ENCODE data around the gene SPACA5B.

DNA sequence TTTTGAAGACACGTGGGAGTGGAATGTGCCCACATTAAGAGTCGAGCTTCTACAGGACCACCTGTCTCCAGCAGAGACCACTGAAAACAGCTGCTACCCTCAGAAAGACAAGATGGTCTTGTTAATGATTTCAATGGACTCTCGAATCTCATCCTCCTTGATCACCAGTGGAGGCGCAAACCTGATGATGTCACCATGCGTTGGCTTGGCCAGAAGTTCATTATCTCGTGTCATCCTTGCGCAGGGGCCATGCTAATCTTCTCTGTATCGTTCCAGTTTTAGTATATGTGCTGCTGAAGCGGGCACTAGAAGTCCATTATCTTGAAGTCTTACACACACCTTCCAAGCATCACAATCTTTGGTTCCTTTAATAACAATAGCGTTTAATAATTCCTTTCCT lies 23.3 kb downstream of the SPACA5B start:
- TF ChIP-seq EZH2phosphoT487 (conservative IDR thresholded peaks at IDR 0.05; ENCODE audit: low read length) = no peak
- TF ChIP-seq, protein P1, sequence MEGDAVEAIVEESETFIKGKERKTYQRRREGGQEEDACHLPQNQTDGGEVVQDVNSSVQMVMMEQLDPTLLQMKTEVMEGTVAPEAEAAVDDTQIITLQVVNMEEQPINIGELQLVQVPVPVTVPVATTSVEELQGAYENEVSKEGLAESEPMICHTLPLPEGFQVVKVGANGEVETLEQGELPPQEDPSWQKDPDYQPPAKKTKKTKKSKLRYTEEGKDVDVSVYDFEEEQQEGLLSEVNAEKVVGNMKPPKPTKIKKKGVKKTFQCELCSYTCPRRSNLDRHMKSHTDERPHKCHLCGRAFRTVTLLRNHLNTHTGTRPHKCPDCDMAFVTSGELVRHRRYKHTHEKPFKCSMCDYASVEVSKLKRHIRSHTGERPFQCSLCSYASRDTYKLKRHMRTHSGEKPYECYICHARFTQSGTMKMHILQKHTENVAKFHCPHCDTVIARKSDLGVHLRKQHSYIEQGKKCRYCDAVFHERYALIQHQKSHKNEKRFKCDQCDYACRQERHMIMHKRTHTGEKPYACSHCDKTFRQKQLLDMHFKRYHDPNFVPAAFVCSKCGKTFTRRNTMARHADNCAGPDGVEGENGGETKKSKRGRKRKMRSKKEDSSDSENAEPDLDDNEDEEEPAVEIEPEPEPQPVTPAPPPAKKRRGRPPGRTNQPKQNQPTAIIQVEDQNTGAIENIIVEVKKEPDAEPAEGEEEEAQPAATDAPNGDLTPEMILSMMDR (IDR thresholded peaks at IDR 0.05; ENCODE audit: insufficient read depth, low read length, poor library complexity, severe bottlenecking) = no peak
